SW480 (cell line): ENCODE measurements around the gene YJEFN3.

ENCODE experiments used
- DNase-seq: peaks from one replicate; pipeline ENCODE4 v3.0.0-alpha.2; 2016; ENCODE audit warnings: low spot score

Gene YJEFN3, protein sequence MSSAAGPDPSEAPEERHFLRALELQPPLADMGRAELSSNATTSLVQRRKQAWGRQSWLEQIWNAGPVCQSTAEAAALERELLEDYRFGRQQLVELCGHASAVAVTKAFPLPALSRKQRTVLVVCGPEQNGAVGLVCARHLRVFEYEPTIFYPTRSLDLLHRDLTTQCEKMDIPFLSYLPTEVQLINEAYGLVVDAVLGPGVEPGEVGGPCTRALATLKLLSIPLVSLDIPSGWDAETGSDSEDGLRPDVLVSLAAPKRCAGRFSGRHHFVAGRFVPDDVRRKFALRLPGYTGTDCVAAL

DNA sequence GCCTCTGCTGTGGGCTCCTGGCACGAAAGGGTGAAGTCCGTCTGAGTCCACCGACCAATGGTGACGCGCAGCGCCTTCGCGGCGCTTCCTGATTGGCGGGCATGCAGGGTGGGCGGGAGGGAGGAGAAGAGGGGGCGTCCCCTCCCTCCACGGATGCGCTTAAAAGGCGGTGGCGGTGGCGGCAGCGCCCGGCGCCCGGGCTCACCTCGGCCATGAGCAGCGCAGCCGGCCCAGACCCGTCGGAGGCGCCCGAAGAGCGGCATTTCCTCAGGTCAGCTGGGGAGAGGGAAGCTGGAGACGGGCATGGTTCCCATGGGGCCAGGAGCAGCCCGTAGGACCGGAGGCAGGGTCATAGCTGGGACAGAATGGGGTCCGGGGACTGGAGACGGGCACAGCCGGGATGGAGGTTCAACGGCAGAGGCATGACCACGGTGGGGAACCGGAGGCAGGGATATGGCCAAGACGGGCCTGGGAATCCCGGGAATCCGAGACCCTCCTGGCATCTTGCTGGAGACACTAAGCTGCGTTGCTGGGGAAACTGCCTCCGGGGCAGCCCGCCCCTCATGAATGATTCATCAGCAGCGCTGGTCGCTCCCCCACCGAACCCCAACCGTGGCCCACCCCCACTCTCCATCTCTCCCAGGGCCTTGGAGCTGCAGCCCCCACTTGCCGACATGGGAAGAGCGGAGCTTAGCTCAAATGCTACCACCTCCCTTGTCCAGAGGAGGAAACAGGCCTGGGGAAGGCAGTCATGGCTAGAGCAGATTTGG lies at the start of gene YJEFN3:
YJEFN3 (plus strand) TSS at position 191 of the 770 bp plus-strand sequence; CDS start at position 213, 22 bp downstream.
- no peak for DNase-seq

DNA sequence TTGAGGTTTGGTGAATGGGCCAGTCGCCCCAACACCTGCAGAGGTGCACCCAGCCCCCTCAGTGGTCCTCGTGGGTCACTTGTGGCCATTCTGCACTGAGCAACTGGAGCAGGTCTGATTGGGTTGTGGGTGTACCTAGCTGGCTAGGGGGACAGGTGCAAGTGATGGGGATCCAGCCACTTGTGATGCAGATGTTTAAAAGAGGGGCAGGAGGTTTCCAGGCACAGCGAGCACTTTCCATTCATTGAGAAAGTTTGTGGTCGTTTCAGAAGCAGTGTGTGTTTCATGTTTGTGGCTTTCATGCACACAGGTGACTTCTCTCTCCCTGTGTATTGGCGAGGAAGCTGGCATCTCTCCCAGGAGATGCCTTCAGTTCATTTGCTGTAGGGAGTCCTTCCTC lies 48.0 kb upstream of the YJEFN3 start:
- no peak for DNase-seq

DNA sequence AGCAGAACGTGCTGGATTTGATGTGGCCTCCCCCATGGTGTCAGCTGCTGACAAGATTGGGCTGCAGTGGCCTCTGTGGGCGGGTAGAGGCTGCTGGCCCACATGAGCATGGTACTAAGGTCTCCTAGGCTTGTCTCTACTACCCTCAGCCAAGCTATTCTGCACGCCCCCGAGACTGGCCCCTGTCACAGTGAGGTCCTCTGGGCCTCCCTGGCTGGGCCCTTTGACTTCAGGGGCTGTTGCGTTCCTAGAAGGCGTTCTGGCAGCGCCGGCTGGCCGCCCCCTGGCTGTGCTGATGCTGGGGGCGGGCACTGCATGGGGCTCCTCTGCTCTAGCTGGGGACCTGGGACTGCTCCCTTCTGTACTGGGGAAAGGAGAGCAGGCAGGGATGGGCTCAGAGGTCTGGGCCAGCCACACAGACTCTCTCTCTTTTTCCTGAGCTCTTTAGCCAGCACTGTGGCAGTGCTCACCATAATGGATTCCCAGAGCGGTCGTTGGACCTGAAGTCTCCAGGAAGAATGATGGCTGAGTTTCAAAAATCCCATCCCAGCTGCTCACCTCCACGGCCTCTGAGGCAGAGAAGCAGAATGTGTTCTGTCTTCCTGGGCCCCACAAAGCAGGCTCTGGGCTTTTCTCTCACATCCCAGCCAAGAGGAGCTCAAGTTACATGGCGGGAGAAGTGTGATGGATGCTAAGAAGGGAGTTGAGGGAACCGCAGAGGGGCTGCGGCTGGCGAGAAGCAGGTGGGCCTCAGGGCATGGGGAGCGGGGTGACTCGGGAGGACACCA lies 45.7 kb upstream of the YJEFN3 start:
- DNase-seq, result no peak

DNA sequence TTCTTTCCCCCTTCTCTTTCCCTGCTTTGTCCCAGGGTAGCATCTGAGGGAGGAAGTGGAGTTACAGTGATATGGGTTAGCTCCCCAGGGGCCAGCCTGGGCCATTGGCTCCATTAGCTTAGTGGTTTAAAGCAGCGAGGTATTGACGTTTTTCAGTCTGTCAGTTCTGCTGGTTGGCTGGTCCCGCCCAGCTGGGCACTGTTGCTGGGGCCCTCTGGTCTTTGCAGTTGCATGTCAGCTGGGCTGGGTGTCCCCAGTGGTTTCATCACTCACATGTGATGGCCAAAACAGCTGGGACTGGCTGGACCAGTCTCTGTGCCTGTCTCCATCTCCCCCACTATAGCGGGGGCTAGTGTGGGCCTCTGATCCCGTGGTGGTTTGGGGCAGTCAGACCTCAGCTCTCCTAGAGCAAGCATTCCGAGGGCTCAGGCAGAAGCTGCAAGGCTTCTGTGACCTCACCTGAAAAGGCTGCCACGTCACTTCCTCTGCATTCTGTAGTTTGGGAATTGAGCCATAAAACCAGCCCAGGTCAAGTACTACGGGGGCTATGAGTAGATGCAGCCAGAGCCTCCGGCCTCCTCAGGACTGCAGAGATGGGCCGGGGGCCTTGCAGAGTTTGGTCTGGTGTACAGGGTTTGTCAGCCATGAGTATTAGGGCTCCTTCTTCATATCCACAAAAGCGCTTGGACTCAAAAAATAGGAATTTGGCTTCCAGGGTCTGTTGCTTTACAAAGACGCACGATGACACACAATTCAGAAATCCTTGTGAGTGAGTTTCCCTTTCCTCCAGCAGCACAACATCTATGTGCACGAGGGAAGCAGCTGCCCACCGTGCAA lies 43.3 kb upstream of the YJEFN3 start:
- DNase-seq, result no peak

DNA sequence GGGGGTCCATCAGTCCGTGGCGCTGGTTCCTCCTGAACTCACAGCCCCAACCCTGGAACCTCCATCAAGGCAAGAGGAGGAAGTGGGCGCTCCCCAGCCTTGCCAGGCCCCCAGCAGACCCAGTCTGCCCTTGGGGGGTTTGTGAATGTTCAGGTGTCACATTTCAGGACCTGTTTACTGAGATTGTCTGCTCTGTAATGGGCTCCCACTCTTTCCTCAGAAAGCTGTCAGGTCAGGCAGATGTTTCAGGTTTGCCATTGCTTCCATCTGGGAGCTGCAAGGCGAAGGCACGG lies 42.8 kb upstream of the YJEFN3 start:
- DNase-seq, result no peak

DNA sequence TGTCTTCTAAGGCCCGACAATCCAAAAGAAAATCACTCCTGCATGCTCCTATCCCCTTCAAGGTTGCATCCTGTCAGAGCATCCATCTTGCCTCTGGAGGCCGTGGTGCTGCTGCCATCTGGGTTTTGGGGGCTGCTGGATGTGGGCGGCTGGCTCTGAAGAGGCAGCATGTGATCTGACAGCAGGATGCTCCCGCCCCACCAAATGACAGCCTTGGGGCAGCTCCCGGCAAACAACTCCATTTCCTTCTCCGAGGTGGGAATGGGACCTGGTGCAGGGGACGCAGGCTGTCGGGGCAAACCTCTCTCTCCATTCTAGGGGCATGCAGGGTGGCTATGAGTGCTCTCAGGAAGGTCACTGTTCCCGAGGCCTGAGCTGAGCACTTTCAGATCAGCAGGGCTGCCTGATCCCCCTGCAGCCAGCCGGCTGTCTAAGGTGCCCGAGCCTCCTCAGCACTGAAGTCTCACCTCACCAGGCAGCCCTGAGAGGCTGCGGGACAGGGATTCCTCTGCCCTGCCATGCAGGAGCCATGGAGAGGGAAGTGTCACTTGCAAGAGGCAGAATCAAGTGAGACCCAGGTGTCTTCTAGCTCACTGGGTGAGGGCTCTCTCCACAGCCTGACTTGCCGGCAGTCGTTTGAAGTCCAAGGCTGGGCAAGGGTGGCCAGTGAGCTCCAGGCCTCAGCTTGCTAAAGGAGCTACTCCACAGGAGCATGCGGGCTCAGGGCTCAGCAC lies 42.2 kb upstream of the YJEFN3 start:
- no peak for DNase-seq

DNA sequence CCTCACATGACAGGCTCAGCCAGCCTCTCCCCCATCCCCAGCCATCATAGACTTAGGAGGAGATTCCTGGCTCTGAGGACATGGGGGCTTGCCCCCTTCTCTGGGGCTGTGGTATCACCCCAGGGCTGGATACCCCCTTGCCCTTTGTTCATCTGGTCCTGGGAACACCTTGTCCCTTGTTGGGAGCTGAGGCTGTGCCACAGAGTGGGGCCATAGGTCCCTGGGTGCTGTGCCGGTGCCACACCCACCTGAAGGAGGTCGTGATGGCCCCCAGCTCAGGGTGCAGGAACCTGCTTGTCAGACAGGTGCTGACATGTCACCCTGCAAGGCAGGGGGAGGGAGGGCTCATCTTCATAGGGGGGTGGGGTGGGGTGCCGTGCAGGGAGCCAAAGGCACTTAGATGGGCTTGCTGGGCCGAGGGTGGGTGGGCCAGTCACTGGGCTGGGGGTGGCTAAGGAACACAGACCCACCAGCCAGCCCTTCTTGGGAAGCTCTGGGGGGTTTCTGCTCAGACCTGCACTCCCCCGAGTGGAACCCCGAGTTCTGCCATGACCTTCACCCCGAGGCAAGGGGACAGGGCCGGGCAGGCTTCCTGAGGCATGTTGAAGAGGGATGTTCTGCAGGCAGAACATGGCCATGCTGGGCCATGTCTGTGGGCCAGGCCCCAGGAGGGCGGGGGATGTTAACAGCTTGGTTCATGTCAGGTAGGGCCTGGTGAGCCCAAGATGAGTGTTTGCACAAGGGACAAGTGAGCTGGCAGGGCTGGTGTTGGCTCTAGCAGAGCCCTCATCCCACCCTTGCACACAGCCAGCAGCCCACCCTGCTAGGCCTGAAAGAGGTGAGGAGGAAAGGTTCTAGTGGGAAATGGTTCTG lies 41.4 kb upstream of the YJEFN3 start:
- DNase-seq, result no peak

DNA sequence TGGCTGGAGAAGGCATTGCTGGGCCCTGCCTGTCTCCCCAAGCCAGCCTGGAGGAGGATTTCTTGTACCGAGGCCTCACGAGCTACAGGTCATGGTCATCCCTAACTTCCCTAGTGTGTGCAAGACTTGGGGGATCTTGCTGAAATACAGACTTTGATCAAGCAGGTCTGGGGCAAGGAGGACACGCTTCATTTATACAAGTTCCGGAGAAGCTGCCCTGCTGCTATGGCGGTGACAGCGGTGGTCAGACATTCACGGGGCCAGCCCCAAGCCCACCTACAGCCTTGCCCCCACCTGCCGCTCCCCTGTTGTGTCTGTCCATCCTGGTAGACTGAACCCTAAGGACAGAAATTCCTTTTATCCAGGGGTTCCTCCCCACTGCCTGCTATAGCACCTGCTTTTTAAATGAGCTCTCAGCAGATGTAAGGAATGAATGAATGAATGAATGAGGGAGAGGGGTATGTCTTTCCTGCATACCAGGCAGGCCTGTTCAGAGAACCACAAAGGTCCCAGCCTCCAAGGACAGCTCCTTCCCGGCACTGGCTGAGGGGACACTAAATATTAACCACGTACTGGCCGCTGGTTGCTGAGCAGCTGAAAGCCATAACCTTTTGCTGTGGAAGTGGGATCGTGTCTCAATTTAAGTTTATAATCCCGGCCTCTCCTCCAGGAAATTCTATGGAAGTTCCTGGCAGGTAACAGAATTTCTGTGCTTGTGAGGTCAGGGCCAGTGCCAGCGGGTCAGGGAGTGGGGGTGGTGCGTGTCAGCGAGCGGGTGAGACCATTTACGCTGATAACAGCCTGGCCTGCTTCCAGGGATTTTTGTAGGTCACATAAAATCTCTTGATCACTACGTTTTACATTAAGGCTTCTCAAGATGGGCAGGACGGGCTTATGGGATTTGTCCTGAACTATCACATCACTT lies 40.5 kb upstream of the YJEFN3 start:
- DNase-seq, result no peak

DNA sequence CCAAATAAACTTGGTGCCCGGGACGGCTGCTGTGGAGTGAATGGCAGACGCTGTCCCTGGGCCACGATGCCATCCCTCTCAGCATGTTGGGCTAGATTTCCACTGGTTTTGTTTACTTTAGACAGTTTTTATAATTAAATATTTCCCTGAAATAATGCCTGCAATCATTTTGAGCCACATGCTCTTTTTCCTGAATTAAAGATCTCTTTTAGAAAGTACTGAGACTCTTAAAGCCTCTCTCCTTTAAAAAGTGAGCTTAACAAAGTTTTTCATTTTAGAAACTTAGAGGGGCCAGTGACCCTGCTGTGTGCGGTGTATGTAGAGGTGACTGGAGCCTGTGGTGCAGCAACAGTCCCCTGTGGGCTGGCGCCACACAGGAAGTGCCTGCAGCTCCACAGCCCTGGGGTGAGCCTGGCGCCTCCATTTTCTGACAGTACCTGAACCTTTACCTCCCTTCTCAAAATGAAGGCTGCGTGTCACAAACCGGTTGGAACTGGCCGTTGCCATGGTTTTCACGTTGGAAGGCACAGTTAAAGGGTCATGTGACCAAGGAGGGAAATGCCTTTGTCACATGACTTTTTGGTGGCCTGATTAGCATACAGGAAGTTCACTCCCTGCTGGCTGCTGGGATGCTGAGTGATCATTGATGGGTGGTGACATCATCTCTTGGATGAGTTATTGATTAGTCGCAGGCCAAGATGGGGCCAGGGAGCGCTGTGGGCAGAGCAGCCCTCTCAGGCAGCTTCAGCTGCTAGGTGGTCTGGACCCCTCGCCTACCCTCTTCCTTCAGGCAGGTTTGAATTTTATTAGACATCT lies 39.6 kb upstream of the YJEFN3 start:
- DNase-seq, result peak; percentile 67

DNA sequence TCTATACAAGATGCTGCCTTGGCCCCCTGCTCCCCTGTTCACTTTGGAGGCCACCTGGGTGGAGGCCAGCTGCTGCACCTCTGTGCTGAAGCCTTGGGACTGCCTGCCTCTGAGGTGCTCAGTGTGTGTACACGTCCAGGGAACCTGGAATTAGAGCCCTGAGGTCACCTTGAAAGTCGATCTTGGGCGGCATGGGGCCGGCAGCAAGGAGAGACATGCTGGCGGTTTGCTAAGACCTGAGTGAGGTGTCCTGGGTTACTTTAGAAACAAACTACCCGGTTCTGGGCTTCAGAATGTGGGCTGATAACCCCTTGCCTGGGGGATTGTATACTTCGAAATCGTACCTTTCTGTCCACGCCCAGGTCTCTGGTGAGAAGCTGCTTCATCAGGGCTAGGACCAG lies 38.9 kb upstream of the YJEFN3 start:
- DNase-seq, result no peak

DNA sequence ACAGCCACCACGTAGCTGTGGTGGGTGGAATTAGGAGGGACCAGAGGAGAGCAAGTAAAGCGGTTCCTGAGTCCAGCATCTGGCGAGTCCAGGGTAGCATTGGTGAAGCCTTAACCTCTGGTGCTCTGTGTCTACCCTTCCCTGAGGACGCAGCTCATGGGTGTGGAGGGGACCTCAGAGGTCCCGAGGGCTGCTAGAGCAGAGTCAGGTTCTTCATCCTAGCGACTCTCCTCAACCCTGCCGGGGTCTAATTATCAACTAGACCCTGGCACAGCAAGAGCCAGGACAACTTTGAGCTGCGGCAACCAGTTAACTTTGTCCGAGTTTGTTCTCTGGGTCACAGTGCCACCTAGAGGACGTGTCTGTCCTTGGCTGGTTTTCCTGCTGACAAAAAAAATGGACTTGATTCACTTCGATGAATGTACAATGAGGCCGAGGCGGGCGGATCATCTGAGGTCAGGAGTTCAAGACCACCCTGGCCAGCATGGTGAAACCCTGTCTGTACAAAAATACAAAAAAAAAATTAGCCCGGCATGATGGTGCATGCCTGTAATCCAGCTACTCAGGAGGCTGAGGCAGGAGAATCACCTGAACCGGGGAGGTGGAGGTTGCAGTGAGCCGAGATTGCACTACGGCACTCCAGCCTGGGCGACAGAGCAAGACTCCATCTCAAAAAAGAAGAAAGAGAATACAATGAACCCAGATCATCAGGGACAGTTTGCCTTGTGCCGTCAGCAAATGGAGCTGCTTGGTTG lies 38.3 kb upstream of the YJEFN3 start:
- peak; percentile 67 for DNase-seq

DNA sequence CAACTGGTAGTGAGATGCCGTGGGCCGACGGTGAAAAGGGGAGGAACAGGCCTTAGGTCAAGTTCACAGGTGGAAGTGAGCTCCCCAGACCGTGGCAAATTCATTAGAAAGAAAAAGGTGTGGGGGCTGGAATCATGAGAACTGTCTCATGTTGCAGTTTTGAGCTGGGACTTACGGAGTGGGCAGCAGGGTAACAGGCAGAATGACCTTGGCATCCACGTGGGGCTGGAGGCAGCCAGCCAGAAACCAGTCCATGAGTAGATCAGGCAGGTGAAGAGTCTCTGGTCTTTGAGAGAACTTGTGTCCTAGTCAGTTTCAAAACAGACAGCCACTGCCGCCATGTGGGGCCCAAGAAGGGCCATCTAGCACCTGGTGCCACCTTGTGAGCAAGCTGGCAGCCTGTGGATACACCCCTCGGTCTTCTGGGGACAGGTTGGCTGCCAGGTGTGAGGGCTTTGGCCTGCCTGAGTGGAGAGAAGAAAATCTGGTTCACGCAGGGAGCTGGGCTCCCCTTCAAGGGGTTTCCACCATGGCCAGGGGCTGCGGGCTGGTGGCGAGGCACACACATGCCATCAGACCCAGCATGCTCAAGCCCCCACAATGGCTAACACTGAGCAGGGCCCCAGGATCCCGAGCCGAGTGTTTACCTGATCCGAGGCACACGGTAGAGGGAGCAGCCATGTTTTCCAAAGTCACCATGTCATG lies 37.2 kb upstream of the YJEFN3 start:
- DNase-seq, result no peak

DNA sequence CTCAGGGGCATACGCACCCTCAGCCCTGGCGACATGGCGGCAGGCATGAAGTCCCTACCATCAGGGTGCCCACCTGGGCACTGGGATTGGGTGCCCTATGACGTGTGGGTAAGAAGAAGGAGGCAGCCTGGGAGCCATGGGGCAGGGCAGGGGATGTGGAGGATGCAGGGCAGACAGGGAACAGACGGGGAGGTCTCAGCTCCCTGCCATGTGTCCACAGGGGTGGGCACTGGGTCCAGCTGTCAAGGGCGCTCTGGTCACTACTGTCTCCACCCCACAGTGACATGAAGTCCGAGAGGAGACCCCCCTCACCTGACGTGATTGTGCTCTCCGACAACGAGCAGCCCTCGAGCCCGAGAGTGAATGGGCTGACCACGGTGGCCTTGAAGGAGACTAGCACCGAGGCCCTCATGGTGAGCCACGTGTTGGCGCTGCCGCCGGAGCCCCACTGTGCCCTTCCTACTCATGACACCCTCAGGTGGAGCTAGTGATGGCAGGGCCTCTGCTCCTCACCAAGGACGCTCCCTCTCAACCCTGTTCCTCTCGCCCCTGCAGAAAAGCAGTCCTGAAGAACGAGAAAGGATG lies 36.6 kb upstream of the YJEFN3 start:
- no peak for DNase-seq

DNA sequence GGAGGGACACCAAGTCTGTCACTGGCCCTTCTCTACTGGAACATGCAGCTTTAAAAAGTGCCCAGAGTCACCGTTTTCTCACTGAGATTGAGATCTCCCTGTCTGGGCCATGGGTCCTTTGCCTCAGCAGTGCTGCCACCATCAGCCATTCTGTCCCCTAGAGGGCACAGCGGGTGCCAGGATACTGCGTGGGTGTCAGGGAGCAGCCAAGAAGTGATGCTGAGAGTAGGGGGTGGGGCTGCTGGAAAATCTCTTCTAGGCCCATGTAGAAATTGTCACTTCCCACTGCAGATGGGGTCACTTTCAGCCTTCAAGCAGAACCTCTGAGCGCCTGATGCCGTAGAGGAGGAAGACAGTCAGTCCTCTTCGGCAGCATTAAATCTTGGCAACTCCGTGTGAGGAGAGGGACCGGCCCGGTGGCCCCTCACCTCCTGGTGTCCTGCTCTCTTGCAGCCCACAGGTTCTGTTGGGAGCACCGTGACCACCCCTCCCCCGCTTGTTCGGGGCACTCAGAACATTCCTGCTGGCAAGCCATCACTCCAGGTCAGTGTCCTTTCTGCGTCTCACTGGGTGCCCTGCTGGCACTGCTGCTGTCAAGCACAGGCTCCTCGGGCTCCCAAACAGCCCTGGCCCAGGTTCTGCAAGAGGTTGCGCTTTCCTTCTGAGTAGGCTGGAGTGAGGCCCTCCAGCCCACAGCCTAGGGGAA lies 34.7 kb upstream of the YJEFN3 start:
- no peak for DNase-seq

DNA sequence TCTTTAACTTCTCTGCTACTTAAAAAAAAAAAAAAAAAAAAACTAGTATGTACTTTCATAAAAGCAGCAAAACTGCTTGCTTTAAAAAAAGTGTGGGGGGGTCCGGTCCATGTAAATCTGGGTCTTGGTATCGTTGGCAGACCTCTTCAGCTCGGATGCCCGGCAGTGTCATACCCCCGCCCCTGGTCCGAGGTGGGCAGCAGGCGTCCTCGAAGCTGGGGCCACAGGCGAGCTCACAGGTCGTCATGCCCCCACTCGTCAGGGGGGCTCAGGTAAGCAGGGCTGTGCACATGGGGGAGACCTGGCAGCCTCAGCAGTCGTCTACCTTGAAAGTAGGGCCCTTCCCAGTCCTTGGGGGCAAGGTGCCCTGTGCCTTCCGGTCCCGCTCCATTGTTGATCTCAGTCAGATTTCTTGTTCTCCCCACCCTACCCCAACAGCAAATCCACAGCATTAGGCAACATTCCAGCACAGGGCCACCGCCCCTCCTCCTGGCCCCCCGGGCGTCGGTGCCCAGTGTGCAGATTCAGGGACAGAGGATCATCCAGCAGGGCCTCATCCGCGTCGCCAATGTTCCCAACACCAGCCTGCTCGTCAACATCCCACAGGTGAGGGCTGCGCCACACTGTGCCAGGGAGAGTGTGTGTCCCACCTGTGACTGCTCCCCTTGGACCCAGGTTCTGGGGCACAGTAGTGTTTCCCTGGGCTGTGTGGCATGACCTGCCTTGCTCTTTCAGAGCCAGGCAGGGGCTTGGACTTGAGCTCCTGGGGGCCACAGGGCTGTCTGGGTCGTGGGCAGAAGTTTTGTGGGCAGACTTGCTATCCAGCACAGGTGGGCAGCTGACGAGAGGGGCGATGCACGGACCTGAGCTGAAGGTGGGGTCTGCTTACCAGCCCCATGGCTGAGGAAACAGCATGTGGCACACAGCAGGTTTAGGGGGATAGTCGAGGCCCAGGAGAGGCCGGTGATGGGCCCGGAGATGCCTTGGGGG lies 32.8 kb upstream of the YJEFN3 start:
- DNase-seq, result no peak
